H9 (cell line): ENCODE data around the gene UBR7. TPM values are rescaled to one million over a fixed set of nuclear protein-coding genes. Genes with fewer than 3 reads are reported as not detected.
"Not testable (repeated sequence)": the region's sequence is repeated elsewhere in the genome, so short reads cannot be mapped to it uniquely, and the experiment has no call there.

Source experiments
- DNase-seq: peaks from one replicate; pipeline ENCODE4 v3.0.0-alpha.2; 2017
- H2AFZ ChIP-seq: one replicate; pipeline ENCODE4 v1.6.1; 2013; ENCODE audit warnings: mild to moderate bottlenecking, low read length, control low read depth, moderate library complexity
- H2AK5ac ChIP-seq: 2 replicates; pipeline ENCODE4 v1.6.1; 2013; ENCODE audit warnings: low read length, control low read depth, mixed read lengths; ENCODE audit not compliant: insufficient read length
- H2BK120ac ChIP-seq: one replicate; pipeline ENCODE4 v1.6.1; 2013; ENCODE audit warnings: low read depth, mild to moderate bottlenecking, low read length, control low read depth, inconsistent platforms; ENCODE audit not compliant: poor library complexity, severe bottlenecking
- H2BK12ac ChIP-seq: 2 replicates; pipeline ENCODE4 v1.6.1; 2013; ENCODE audit warnings: low read length, control low read depth, mixed read lengths, low read depth; ENCODE audit not compliant: insufficient read length
- H2BK15ac ChIP-seq: 2 replicates; pipeline ENCODE4 v1.6.1; 2013; ENCODE audit warnings: low read depth, low read length, control low read depth
- H2BK20ac ChIP-seq: one replicate; pipeline ENCODE4 v1.6.1; 2013; ENCODE audit warnings: low read depth, mild to moderate bottlenecking, low read length, control low read depth, inconsistent platforms; ENCODE audit not compliant: poor library complexity, severe bottlenecking
- H2BK5ac ChIP-seq: 2 replicates; pipeline ENCODE4 v1.6.1; 2013; ENCODE audit warnings: low read length, control low read depth, mixed read lengths; ENCODE audit not compliant: insufficient read length
- H3K14ac ChIP-seq: 2 replicates; pipeline ENCODE4 v1.6.1; 2013; ENCODE audit warnings: low read length, control low read depth; ENCODE audit not compliant: insufficient read depth
- H3K18ac ChIP-seq: 2 replicates; pipeline ENCODE4 v1.6.1; 2013; ENCODE audit warnings: low read depth, mild to moderate bottlenecking, mixed read lengths, low read length, control low read depth; ENCODE audit not compliant: insufficient read length
- H3K23ac ChIP-seq: 2 replicates; pipeline ENCODE4 v1.6.1; 2013; ENCODE audit warnings: low read length, control low read depth, mixed read lengths, low read depth; ENCODE audit not compliant: insufficient read length
- H3K23me2 ChIP-seq: 2 replicates; pipeline ENCODE4 v1.6.1; 2013; ENCODE audit warnings: low read depth, mild to moderate bottlenecking, mixed read lengths, low read length, control low read depth; ENCODE audit not compliant: insufficient read length, poor library complexity, severe bottlenecking
- H3K27ac ChIP-seq: 2 replicates; pipeline ENCODE4 v1.5.1; 2013; ENCODE audit warnings: low read length, control low read depth, mixed read lengths, low read depth; ENCODE audit not compliant: insufficient read length
- H3K27me3 ChIP-seq: 2 replicates; pipeline ENCODE4 v1.6.1; 2013; ENCODE audit warnings: low read length, control low read depth, inconsistent platforms; ENCODE audit not compliant: insufficient read depth
- H3K4ac ChIP-seq: 2 replicates; pipeline ENCODE4 v1.6.1; 2013; ENCODE audit warnings: low read depth, mild to moderate bottlenecking, control low read depth, inconsistent platforms, low read length, moderate library complexity
- H3K4me1 ChIP-seq: 2 replicates; pipeline ENCODE4 v1.6.1; 2013; ENCODE audit warnings: low read length, control low read depth, inconsistent platforms; ENCODE audit not compliant: insufficient read depth
- H3K4me2 ChIP-seq: 2 replicates; pipeline ENCODE4 v1.6.1; 2013; ENCODE audit warnings: low read length, control low read depth, mixed read lengths; ENCODE audit not compliant: insufficient read length, insufficient read depth
- H3K56ac ChIP-seq: 2 replicates; pipeline ENCODE4 v1.6.1; 2013; ENCODE audit warnings: low read depth, mild to moderate bottlenecking, mixed read lengths, low read length, control low read depth; ENCODE audit not compliant: insufficient read length
- H3K79me1 ChIP-seq: 2 replicates; pipeline ENCODE4 v1.6.1; 2013; ENCODE audit warnings: low read depth, mild to moderate bottlenecking, moderate library complexity, low read length, control low read depth, inconsistent platforms; ENCODE audit not compliant: insufficient read depth, poor library complexity, severe bottlenecking
- H3K79me2 ChIP-seq: 2 replicates; pipeline ENCODE4 v1.6.1; 2013; ENCODE audit warnings: low read length, control low read depth, inconsistent platforms; ENCODE audit not compliant: insufficient read depth
- H3K9ac ChIP-seq: 2 replicates; pipeline ENCODE4 v1.6.1; 2013; ENCODE audit warnings: low read length, control low read depth, mixed read lengths; ENCODE audit not compliant: insufficient read length; ENCODE audit errors: extremely low read depth
- H3K9me3 ChIP-seq: one replicate; pipeline ENCODE4 v1.6.1; 2013; ENCODE audit warnings: low read depth, low read length, inconsistent platforms; ENCODE audit not compliant: control insufficient read depth
- H3T11ph ChIP-seq: one replicate; pipeline ENCODE4 v1.6.1; 2013; ENCODE audit warnings: mild to moderate bottlenecking, low read length, control low read depth, inconsistent platforms
- H4K20me1 ChIP-seq: one replicate; pipeline ENCODE4 v1.6.1; 2013; ENCODE audit not compliant: control insufficient read depth, insufficient read length, insufficient read depth
- H4K5ac ChIP-seq: 2 replicates; pipeline ENCODE4 v1.6.1; 2013; ENCODE audit warnings: low read depth, mild to moderate bottlenecking, mixed read lengths, low read length, control low read depth; ENCODE audit not compliant: insufficient read length
- H4K8ac ChIP-seq: replicated peaks from 2 replicates; pipeline ENCODE4 v1.6.1; 2013; ENCODE audit warnings: low read length, control low read depth, mixed read lengths, low read depth; ENCODE audit not compliant: insufficient read length
- H4K91ac ChIP-seq: 2 replicates; pipeline ENCODE4 v1.6.1; 2013; ENCODE audit warnings: low read depth, mild to moderate bottlenecking, moderate library complexity, mixed read lengths, low read length, control low read depth; ENCODE audit not compliant: insufficient read length
- H3K27ac Mint-ChIP-seq, 3 experiments: 2 replicates in 2 of 3; 3 replicates in 1 of 3; pipeline ENCODE4 v1.8.0; 2020 to 2021; ENCODE audit warnings: mixed read lengths in 3 of 3, mild to moderate bottlenecking in 1 of 3, moderate library complexity in 1 of 3
- H3K27me3 Mint-ChIP-seq: 2 replicates; pipeline ENCODE4 v1.8.0; 2021; ENCODE audit warnings: low read depth, mild to moderate bottlenecking, moderate library complexity, mixed read lengths
- H3K36me3 Mint-ChIP-seq, 3 experiments: 2 replicates in 2 of 3; 3 replicates in 1 of 3; pipeline ENCODE4 v1.8.0; 2020 to 2021; ENCODE audit warnings: low read depth in 3 of 3, mixed read lengths in 3 of 3; ENCODE audit not compliant: insufficient read depth in 1 of 3
- H3K4me1 Mint-ChIP-seq, 2 experiments: 2 replicates each; pipeline ENCODE4 v1.8.0; 2020; ENCODE audit warnings: mixed read lengths in 2 of 2
- H3K4me3 Mint-ChIP-seq, 2 experiments: 2 replicates in 1 of 2; 3 replicates in 1 of 2; pipeline ENCODE4 v1.8.0; 2020 to 2021; ENCODE audit warnings: mild to moderate bottlenecking in 2 of 2, mixed read lengths in 2 of 2, moderate library complexity in 1 of 2
- H3K9me3 Mint-ChIP-seq, 2 experiments: 2 replicates in 1 of 2; 3 replicates in 1 of 2; pipeline ENCODE4 v1.8.0; 2020; ENCODE audit warnings: mild to moderate bottlenecking in 2 of 2, mixed read lengths in 2 of 2, moderate library complexity in 1 of 2
- CTCF ChIP-seq: fragments of 200-600 bp; sonication (generic); conservative IDR thresholded peaks from 3 replicates; pipeline ENCODE4 v1.8.0; 2021; ENCODE audit warnings: antibody characterized with exemption, mild to moderate bottlenecking
- WGBS: extraction: QIAGEN DNeasy Blood & Tissue Kit; methylation state at CpG from one replicate; pipeline ENCODE4 v1.1.7; 2013; ENCODE audit warnings: missing lambda C conversion rate, low lambda C conversion rate, mixed read lengths; ENCODE audit not compliant: insufficient read length; ENCODE audit errors: extremely low coverage; 5-methylcytosine and 5-hydroxymethylcytosine counted together
- long read RNA-seq: library from polyadenylated mRNA; unstranded; transcript quantifications from one replicate; pipeline ENCODE4 v2.0.0, GENCODE V29; 2020
- total RNA-seq: library from RNA; stranded (reverse); gene quantifications from 2 replicates; pipeline ENCODE4 v1.2.1, GENCODE V29; 2021

The UBR7 gene
- total RNA-seq, result 28.4 and 29.1 TPM in 2 replicates
- long read RNA-seq, transcript UBR7-202 (10 exons, 1,276 nt), result minor isoform, 10 of 291 reads
- long read RNA-seq, transcript UBR7-201 (11 exons, 3,694 nt), result major isoform, 231 of 291 reads
- long read RNA-seq, partial matches to known transcripts, result 8 of 291 reads
- long read RNA-seq, other reads (novel, unspliced or antisense), result 42 of 291 reads

GRCh38 chr14:93206793-93207467, at the start of gene UBR7, which contains the start of gene GON7:
TSS of gene UBR7 (plus strand) at chr14:93207256. CDS start at chr14:93207292, 36 bp downstream.
TSS of gene GON7 (minus strand) at chr14:93207065. CDS start at chr14:93207037, 28 bp downstream.
- Mint-ChIP-seq H3K27ac (peak within 1 kb of the TSS; percentile 78 to 99 (median 96)), H3K4me1 (peaks cover 7 to 15% of the 10 kb centered on the region in 2 experiments), H3K36me3 (peaks cover 5 to 11% (median 6%) of the 10 kb centered on the region in 3 experiments; a peak in 5 of 7 replicates), H3K4me3 (peak within 1 kb of the TSS; percentile 86 to 98), H3K27me3 (no peaks in the 10 kb centered on the region), H3K9me3 (peaks cover 0 to 4% of the 10 kb centered on the region in 2 experiments; a peak in 1 of 5 replicates)
- no peak within 1 kb of the TSS for H2BK120ac ChIP-seq
- peak within 1 kb of the TSS; percentile 69 for H3K9ac ChIP-seq
- H3K9me3 ChIP-seq, result no peaks in the 10 kb centered on the region
- no peaks in the 10 kb centered on the region for H3K27me3 ChIP-seq
- H3K23me2 ChIP-seq, result peaks cover 10% of the 10 kb centered on the region
- no peak within 1 kb of the TSS for H3K23ac ChIP-seq
- no peak within 1 kb of the TSS for H2BK12ac ChIP-seq
- peak; percentile 25; the same call in 2 of the 3 replicates for TF ChIP-seq CTCF
- no CpG with 5 or more reads among the region's 65 CpGs for WGBS
- no peak within 1 kb of the TSS for H2BK20ac ChIP-seq
- no peak within 1 kb of the TSS for H3T11ph ChIP-seq
- H4K20me1 ChIP-seq, result no peaks in the 10 kb centered on the region
- H4K8ac ChIP-seq, result no peak within 1 kb of the TSS
- no peak within 1 kb of the TSS for H2AFZ ChIP-seq
- no peak within 1 kb of the TSS for H3K4ac ChIP-seq
- H2BK5ac ChIP-seq, result no peak within 1 kb of the TSS
- no peak within 1 kb of the TSS for H2BK15ac ChIP-seq
- H3K18ac ChIP-seq, result peak within 1 kb of the TSS; percentile 78
- H3K79me2 ChIP-seq, result no peaks in the 10 kb centered on the region
- DNase-seq, result peak; percentile 98
- H3K79me1 ChIP-seq, result no peaks in the 10 kb centered on the region
- no peak within 1 kb of the TSS for H4K5ac ChIP-seq
- no peak within 1 kb of the TSS for H3K27ac ChIP-seq
- no peak within 1 kb of the TSS for H4K91ac ChIP-seq
- no peaks in the 10 kb centered on the region; the same call in 1 of the 2 replicates for H3K4me1 ChIP-seq
- H3K56ac ChIP-seq, result no peak within 1 kb of the TSS
- H3K4me2 ChIP-seq, result peak within 1 kb of the TSS; percentile 95
- H2AK5ac ChIP-seq, result no peak within 1 kb of the TSS
- peak within 1 kb of the TSS; percentile 80 for H3K14ac ChIP-seq

- not testable (repeated sequence) for H3T11ph ChIP-seq, H4K5ac ChIP-seq, H3K79me2 ChIP-seq, H3K9me3 Mint-ChIP-seq, H3K27me3 Mint-ChIP-seq, H3K9me3 ChIP-seq, H3K4me1 ChIP-seq, H3K4ac ChIP-seq, H4K91ac ChIP-seq, H3K23me2 ChIP-seq, H3K23ac ChIP-seq, H3K14ac ChIP-seq, H3K4me3 Mint-ChIP-seq, H3K27ac Mint-ChIP-seq, H3K56ac ChIP-seq, H3K27me3 ChIP-seq, H3K79me1 ChIP-seq, H2AK5ac ChIP-seq, H3K4me2 ChIP-seq, H2AFZ ChIP-seq, H4K20me1 ChIP-seq, H2BK15ac ChIP-seq, H4K8ac ChIP-seq, H3K4me1 Mint-ChIP-seq, H3K36me3 Mint-ChIP-seq, H3K18ac ChIP-seq, H2BK5ac ChIP-seq, DNase-seq, H3K27ac ChIP-seq, H2BK20ac ChIP-seq, H2BK12ac ChIP-seq, H3K9ac ChIP-seq, H2BK120ac ChIP-seq
- no CpG with 5 or more reads among the region's 7 CpGs for WGBS
Observed at GRCh38 chr14:93158349-93158748, 48.7 kb upstream of the UBR7 start.
